Kidney tubule cell (primary cell): ENCODE measurements around the gene PKNOX1.
"Not testable (repeated sequence)": the region's sequence is repeated elsewhere in the genome, so short reads cannot be mapped to it uniquely, and the experiment has no call there.

Source experiments
- DNase-seq: peaks from one replicate; pipeline ENCODE4 v3.0.0-alpha.2; 2018; ENCODE audit warnings: low spot score

PKNOX1 gene

GRCh38 chr21:43062955-43063664 is 88.7 kb downstream of the PKNOX1 start:
- DNase-seq: not testable (repeated sequence)

- not testable (repeated sequence) for DNase-seq
Observed at GRCh38 chr21:43064265-43064917, 90.0 kb downstream of the PKNOX1 start.

DNA sequence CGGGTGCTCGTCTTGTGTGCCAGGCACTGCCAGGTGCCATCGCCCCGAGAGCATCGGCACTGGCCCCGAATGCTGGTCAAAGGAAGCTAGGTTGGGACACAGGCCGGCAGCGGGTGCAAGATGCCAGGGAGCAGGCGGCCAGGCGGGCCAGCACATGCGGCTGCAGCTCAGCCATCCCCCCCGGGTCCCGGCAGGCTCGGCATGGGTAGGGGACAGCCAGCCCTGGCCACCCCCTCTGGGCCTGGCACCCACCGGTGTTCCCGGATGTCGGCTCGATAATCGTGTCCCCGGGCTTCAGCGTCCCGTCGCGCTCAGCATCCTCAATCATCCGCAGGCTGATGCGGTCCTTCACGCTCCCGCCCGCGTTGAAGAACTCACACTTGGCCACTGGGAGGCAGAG is 91.6 kb downstream of the PKNOX1 start:
- DNase-seq: not testable (repeated sequence)

DNA sequence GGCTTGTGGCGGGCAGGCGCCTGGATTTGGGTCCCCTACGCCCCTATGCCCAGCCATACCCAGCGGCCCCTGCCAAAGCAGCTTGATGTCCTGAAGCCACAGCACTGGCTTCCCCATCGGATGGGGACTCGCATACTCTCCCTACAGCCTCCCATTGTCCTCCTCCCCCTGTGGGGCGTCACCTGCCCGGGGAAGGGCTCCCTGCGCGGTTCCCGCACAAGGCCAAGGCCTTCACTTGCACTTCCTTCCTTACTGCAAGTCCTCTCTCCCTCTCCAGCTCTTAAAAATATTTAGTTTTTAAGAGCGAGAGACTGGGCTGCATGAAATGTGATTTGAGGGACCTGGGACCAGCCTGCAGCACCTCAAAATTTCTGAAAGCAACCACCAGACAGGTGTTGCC is 92.3 kb downstream of the PKNOX1 start:
- DNase-seq: not testable (repeated sequence)

DNA sequence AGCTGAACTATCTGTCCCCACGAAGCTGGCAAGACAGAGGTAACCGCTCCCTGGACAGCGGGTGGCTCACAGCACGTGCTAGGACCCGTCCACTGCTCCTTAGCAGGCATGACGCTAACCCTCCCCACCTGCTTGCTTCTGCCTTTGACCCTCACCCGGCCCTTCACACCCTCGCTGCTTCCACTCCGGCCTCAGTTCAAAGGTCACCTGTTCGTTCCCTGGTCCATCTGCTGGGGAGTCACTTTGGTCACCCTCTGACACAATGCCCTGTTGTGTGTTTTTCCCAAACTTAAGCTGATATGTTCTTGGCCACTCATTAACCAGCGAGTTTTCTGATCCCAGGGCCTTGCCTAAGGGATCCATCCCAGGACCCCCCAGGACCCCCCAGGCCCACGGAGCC is 93.7 kb downstream of the PKNOX1 start:
- DNase-seq: not testable (repeated sequence)

DNA sequence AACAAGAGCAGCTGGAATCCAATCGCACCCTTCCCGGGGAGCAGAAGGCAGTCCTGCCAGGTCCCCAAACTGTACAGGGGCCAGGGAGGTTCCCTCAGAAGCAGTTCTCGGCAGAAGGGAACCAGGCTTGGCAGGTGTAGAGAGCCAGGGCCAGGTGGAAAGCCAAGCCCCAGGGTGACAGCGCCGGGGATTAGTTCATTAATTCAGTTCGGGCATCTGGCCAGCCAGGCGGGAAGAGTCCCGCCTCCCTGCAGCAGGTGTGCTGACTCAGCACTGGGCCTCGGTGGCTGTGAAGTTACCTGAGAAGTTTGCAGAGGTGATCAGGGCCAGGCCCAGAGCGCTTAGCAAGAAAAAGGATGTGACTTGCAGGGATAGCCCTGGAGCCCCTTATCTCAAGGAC is 95.3 kb downstream of the PKNOX1 start:
- not testable (repeated sequence) for DNase-seq

DNA sequence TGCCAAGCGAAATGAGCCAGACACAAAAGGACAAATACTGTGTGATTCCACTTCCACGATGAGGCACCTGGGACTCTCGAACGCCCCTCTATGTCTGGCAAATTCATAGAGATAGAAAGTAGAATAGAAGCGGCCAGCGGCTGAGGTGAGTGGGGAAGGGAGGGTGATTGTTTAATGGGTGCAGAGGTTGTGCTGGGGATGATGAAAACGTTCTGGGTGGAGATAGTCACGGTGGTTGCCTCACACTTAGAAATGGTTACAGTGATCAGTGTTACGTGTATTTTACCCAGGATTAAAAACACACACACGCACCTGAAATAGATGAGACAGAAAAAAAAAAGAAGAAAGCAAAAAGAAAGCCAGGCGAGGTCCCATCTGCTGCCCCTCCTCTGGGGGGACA is 98.4 kb downstream of the PKNOX1 start:
- DNase-seq: not testable (repeated sequence)

DNA sequence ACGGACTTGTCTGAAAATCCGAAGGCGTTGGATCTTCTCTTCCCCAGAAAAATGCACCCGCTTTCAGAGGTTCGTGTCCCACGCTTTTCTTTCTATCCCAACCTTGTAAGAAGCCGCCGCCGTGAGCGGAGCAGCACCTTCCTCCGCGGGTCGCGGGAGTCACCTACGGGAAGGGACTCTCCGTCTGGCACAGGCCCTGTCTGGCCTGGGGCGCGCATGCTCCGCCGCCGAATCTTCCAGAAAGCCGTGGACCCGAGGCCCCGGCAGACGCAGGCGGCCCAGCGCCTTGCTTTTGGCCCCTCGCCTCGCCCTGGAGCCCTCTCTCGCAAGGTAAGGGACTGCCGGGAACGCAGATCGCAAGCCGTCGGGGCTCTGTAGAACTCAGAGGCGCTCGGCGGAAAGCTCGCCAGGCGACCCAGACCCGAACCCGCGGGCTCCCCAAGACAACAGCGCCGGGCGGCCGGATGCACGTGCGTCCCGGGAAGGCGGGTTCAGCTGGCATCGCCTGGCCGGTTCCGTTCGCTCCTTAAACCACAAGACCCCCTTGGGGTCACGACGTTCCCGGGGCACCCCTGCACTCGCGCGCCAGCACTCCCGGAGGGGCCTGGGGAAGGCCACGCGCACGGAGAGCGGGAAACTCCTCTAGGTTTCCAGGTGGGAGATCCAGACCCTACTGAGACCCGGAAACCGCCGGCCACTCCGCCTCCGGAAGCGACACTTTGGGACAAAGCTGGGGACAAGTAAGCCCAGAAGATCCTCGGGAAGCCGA is 100.2 kb downstream of the PKNOX1 start:
- not testable (repeated sequence) for DNase-seq

DNA sequence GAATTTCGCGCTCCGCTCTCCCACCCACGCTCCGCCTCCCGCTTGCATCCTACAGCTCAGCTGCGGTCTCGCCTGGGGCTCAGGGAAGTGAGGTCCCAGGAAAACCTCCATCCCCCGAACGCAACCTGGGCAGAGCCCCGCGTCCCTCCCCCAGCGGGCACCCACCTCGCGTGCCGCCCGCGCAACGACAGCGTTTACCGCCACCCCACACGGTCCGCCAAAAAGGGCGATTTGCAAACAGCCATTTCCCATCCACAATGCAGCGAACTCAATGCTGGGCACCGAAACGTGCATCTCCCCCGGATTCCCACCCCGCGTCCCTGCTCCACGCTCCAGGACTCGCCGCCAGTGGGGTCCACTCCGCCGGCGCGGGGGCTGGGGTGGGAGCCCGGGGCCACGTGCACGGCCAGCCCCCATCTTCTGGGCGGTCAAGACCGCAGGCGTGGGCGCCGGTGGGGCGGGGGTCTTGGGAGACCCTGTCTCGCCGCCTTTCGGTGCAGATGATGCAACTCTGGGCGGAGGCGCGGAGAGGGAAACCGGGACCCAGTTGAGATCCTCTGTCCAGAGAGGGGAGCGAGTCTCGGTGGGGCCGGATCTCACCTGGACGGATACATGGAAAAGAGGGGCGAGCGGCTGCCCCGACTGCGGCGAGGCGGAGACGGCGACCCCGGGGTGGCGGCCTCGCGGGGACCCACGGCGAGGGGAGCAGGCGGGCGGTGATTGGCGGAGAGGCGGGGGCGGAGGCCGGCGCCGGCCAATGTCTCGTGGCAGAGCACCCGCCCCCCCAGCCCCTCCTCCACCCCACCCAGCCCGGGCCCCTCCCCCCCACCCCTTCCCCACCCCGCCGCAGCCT is 101.0 kb downstream of the PKNOX1 start, which contains the start of gene CBS:
CBS (minus strand) TSS at position 666 of the 853 bp plus-strand sequence. CDS start 3,642 bp downstream, outside the sequence.
- not testable (repeated sequence) for DNase-seq

GRCh38 chr21:43076023-43076637 is 101.8 kb downstream of the PKNOX1 start:
- DNase-seq: not testable (repeated sequence)

GRCh38 chr21:43076643-43077042 is 102.3 kb downstream of the PKNOX1 start:
- not testable (repeated sequence) for DNase-seq

GRCh38 chr21:43082587-43083300 is 108.4 kb downstream of the PKNOX1 start:
- DNase-seq: not testable (repeated sequence)
